HepG2 (cell line): Measurements from ENCODE around the gene RBMS2. TPM values are rescaled to one million over a fixed set of nuclear protein-coding genes. Genes with fewer than 3 reads are reported as not detected.

Experiments used
- ATAC-seq: fragments of 200-7000 bp; cut with Tn5 transposase; 3 replicates; pipeline ENCODE4 v1.9.1; 2020; ENCODE audit warnings: mild to moderate bottlenecking, moderate library complexity
- BruUV-seq: library from RNA; stranded (reverse); fragments of 400-500 nt; replicated peaks from 2 replicates; lab custom pipeline; 2021; lab: Mats Ljungman, UMichigan
- CTCF ChIA-PET: fragments of 300-600 bp; formaldehyde crosslinking; extraction: SDS; loops from one replicate; lab custom pipeline; 2021; ENCODE audit warnings: low total read pairs, inconsistent platforms, low intra/inter-chr PET ratio; lab: Yijun Ruan, JAX
- POLR2A ChIA-PET: fragments of 350-600 bp; sonication (Branson Sonifier 250); formaldehyde crosslinking; loops from one replicate; lab custom pipeline; 2020; ENCODE audit warnings: antibody characterized with exemption, inconsistent platforms; lab: Yijun Ruan, JAX
- DNase-seq: peaks from one replicate; pipeline ENCODE4 v3.0.0-alpha.2; 2015; ENCODE audit warnings: low spot score
- FAIRE-seq: peaks from 3 replicates; lab custom pipeline; 2011; peaks lifted over from hg19 to GRCh38; lab: Jason Lieb, UNC
- H2AFZ ChIP-seq: one replicate; pipeline ENCODE4 v1.6.1; 2011; ENCODE audit warnings: low read length, inconsistent platforms
- H3K27ac ChIP-seq: fragments of 300-600 bp; 3 replicates; pipeline ENCODE4 v1.8.0; 2011; ENCODE audit warnings: mixed run types, mild to moderate bottlenecking, mixed read lengths, low read length, inconsistent platforms; ENCODE audit not compliant: insufficient read depth; ENCODE audit errors: extremely low read length
- H3K27me3 ChIP-seq, 2 experiments: fragments of 200-600 bp in 1 of 2; 2 replicates in 1 of 2; 3 replicates in 1 of 2; pipeline versions ENCODE4 v1.6.0 to v1.8.0; 2011; ENCODE audit warnings: low read length in 2 of 2, mild to moderate bottlenecking in 2 of 2, moderate library complexity in 2 of 2, inconsistent platforms in 1 of 2; ENCODE audit not compliant: insufficient read depth in 2 of 2, control insufficient read depth in 1 of 2
- H3K36me3 ChIP-seq, 2 experiments: fragments of 200-600 bp in 1 of 2; replicated peaks in 1 of 2; 2 replicates in 1 of 2; 3 replicates in 1 of 2; pipeline versions ENCODE4 v1.5.1 to v1.8.0; 2011; ENCODE audit warnings: low read length in 2 of 2, inconsistent platforms in 1 of 2; ENCODE audit not compliant: insufficient read depth in 2 of 2, control insufficient read depth in 1 of 2
- H3K4me1 ChIP-seq: 2 replicates; pipeline ENCODE4 v1.5.1; 2012; ENCODE audit warnings: low read length, inconsistent platforms; ENCODE audit not compliant: insufficient read depth
- H3K4me2 ChIP-seq: 2 replicates; pipeline ENCODE4 v1.6.0; 2011; ENCODE audit warnings: low read depth, low read length, inconsistent platforms
- H3K4me3 ChIP-seq, 3 experiments: fragments of 200-600 bp in 1 of 3; sonication (generic), shearing (Covaris generic) in 1 of 3; replicated peaks in 1 of 3; 2 replicates each; pipeline ENCODE4 v1.5.1; 2011 to 2016; ENCODE audit warnings: low read length in 3 of 3, inconsistent platforms in 2 of 3, low read depth in 2 of 3, mild to moderate bottlenecking in 2 of 3, control low read depth in 1 of 3, mixed read lengths in 1 of 3; ENCODE audit not compliant: insufficient read depth in 1 of 3
- H3K79me2 ChIP-seq: one replicate; pipeline ENCODE4 v1.6.1; 2011; ENCODE audit warnings: low read length, inconsistent platforms; ENCODE audit not compliant: insufficient read depth
- H3K9ac ChIP-seq: 2 replicates; pipeline ENCODE4 v1.6.0; 2011; ENCODE audit warnings: mild to moderate bottlenecking, low read depth, low read length, inconsistent platforms; ENCODE audit not compliant: insufficient read depth
- H3K9me3 ChIP-seq: 2 replicates; pipeline ENCODE4 v1.5.1; 2012; ENCODE audit warnings: mild to moderate bottlenecking, low read length
- H4K20me1 ChIP-seq: 2 replicates; pipeline ENCODE4 v1.6.0; 2011; ENCODE audit warnings: inconsistent platforms, mild to moderate bottlenecking, low read length, moderate library complexity; ENCODE audit not compliant: insufficient read depth
- BRCA1 ChIP-seq: sonication (generic); formaldehyde crosslinking; IDR thresholded peaks from 2 replicates; pipeline ENCODE4 v1.4.0; 2020; ENCODE audit warnings: missing genetic modification reagents
- EP300 ChIP-seq, 3 experiments: sonication (generic) in 1 of 3; formaldehyde crosslinking in 1 of 3; IDR thresholded peaks; 2 replicates each; pipeline versions ENCODE4 v1.5.1 to v1.6.1; 2011 to 2020; ENCODE audit warnings: low read depth in 2 of 3, low read length in 2 of 3, borderline replicate concordance in 1 of 3, improper control_type of control experiment in 1 of 3, mild to moderate bottlenecking in 1 of 3, missing genetic modification reagents in 1 of 3, moderate library complexity in 1 of 3
- MATR3 ChIP-seq: sonication (generic); formaldehyde crosslinking; IDR thresholded peaks from 2 replicates; pipeline ENCODE4 v1.4.0; 2020; ENCODE audit warnings: missing genetic modification reagents
- MAZ ChIP-seq, 2 experiments: sonication (generic) in 1 of 2; formaldehyde crosslinking in 1 of 2; IDR thresholded peaks; 2 replicates each; pipeline versions ENCODE4 v1.5.0 to v1.6.1; 2012 to 2020; ENCODE audit warnings: low read depth in 2 of 2, mild to moderate bottlenecking in 2 of 2, borderline replicate concordance in 1 of 2, improper control_type of control experiment in 1 of 2, low read length in 1 of 2, missing genetic modification reagents in 1 of 2, moderate library complexity in 1 of 2
- MTF1 ChIP-seq: sonication (generic); formaldehyde crosslinking; IDR thresholded peaks from 2 replicates; pipeline ENCODE4 v1.5.0; 2020; ENCODE audit warnings: missing genetic modification reagents
- PHF20 ChIP-seq: sonication (generic); formaldehyde crosslinking; IDR thresholded peaks from 2 replicates; pipeline ENCODE4 v1.5.0; 2020; ENCODE audit warnings: mild to moderate bottlenecking, missing genetic modification reagents
- REXO4 ChIP-seq: sonication (generic); formaldehyde crosslinking; IDR thresholded peaks from 2 replicates; pipeline ENCODE4 v1.8.0; 2022; ENCODE audit warnings: missing genetic modification reagents, mild to moderate bottlenecking, borderline replicate concordance
- SNAPC4 ChIP-seq: sonication (generic); formaldehyde crosslinking; IDR thresholded peaks from 2 replicates; pipeline ENCODE4 v1.4.0; 2020; ENCODE audit warnings: mild to moderate bottlenecking, missing genetic modification reagents
- in situ Hi-C: cut with HindIII; loops from 2 replicates; pipeline ENCODE4 v1.10.0; 2017; ENCODE audit warnings: low pct_unique_long_range_greater_than_20kb; ENCODE audit not compliant: extremely low pct_ligation_motif_present
- intact Hi-C: fragments of 100-400 bp; cut with micrococcal nuclease; formaldehyde crosslinking; loops from one replicate; pipeline ENCODE4 v1.10.0; 2022; ENCODE audit not compliant: unreplicated experiment
- polyA plus RNA-seq, 8 experiments: library from polyadenylated mRNA; depleted of rRNA in 3 of 8; stranded (reverse) in 7 of 8; unstranded in 1 of 8; fragments of >200 nt; fragmentation: Illumina TruSeq in 4 of 8; extraction: Trizol in 4 of 8; gene quantifications; 2 replicates each; pipeline versions ENCODE4 v1.2.1 to v1.2.3, GENCODE V29; 2011 to 2016; ENCODE audit warnings: low read depth in 4 of 8, missing spikeins in 1 of 8, mixed read lengths in 1 of 8; ENCODE audit not compliant: insufficient read depth in 1 of 8
- total RNA-seq, 5 experiments: library from RNA; depleted of rRNA; stranded (reverse); fragments of >200 nt; fragmentation: Illumina TruSeq; extraction: Trizol; gene quantifications; 2 replicates each; pipeline ENCODE4 v1.2.3, GENCODE V29; 2016; ENCODE audit warnings: low read depth in 1 of 5
- TF ChIP-seq, protein P1 (sequence below): fragments of 450-650 bp; IDR thresholded peaks from 2 replicates; pipeline ENCODE4 v1.6.1; 2017; ENCODE audit warnings: mild to moderate bottlenecking

The RBMS2 gene
- total and polyA plus RNA-seq, 2 of the 13 experiments (the other 11 are each of a cell fraction or from before 2014, with no cell fraction given), result 0.53 to 7.4 TPM

GRCh38 chr12:56530390-56531055 lies 8.9 kb downstream of the RBMS2 start (continued):
- TF ChIP-seq SNAPC4 (CRISPR knock-in tag) (no peak), REXO4 (CRISPR knock-in tag) (no peak), MAZ (IDR thresholded peaks at IDR 0.05; ENCODE audit: borderline replicate concordance, low read depth, low read length) (no peak), MAZ (CRISPR knock-in tag; IDR thresholded peaks at IDR 0.05; ENCODE audit: low read depth) (no peak), MTF1 (CRISPR knock-in tag) (no peak), EP300 (IDR thresholded peaks at IDR 0.05; ENCODE audit: low read depth in 2 of 2, low read length in 2 of 2) (no peak), EP300 (CRISPR knock-in tag; IDR thresholded peaks at IDR 0.05; ENCODE audit: borderline replicate concordance) (no peak)

DNA sequence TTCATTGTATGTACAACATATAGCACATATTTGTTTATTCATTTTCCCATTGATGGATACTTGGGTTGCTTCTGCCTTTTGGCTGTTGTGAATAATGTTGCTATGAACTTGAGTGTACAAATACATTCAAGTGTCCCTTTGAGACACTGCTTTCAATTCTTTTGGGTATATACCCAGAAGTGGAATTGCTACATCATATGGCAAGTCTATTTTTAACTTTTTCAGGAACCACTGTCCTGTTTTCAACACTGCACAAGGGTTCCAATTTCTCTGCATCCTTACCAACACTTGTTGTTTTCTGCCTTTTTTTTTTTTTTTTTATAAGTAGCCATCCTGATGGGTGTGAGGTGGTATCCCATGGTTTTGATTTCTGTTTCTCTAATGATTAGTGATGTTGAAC lies 15.9 kb downstream of the RBMS2 start:
- BruUV-seq, result no TSS peak
- FAIRE-seq, result no peak
- H3K79me2 ChIP-seq, result no peaks in the 10 kb centered on the region
- TF ChIP-seq BRCA1 (CRISPR knock-in tag) (no peak), PHF20 (CRISPR knock-in tag) (no peak), MATR3 (no peak)
- TF ChIP-seq, protein P1, sequence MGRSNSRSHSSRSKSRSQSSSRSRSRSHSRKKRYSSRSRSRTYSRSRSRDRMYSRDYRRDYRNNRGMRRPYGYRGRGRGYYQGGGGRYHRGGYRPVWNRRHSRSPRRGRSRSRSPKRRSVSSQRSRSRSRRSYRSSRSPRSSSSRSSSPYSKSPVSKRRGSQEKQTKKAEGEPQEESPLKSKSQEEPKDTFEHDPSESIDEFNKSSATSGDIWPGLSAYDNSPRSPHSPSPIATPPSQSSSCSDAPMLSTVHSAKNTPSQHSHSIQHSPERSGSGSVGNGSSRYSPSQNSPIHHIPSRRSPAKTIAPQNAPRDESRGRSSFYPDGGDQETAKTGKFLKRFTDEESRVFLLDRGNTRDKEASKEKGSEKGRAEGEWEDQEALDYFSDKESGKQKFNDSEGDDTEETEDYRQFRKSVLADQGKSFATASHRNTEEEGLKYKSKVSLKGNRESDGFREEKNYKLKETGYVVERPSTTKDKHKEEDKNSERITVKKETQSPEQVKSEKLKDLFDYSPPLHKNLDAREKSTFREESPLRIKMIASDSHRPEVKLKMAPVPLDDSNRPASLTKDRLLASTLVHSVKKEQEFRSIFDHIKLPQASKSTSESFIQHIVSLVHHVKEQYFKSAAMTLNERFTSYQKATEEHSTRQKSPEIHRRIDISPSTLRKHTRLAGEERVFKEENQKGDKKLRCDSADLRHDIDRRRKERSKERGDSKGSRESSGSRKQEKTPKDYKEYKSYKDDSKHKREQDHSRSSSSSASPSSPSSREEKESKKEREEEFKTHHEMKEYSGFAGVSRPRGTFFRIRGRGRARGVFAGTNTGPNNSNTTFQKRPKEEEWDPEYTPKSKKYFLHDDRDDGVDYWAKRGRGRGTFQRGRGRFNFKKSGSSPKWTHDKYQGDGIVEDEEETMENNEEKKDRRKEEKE, result no peak

More for the DNA sequence above, 15.9 kb downstream of the RBMS2 start:
- H3K4me2 ChIP-seq, result no peak overlapping the region
- CTCF ChIA-PET, result no interaction called here
- in situ Hi-C loops (no loop called here), intact Hi-C loops (no loop called here)
- H3K9me3 ChIP-seq, result no peaks in the 10 kb centered on the region
- H3K4me1 ChIP-seq, result peaks cover 12% of the 10 kb centered on the region; the same call in 1 of the 2 replicates
- no peak overlapping the region for H2AFZ ChIP-seq
- no peaks in the 10 kb centered on the region for H4K20me1 ChIP-seq
- DNase-seq (no peak), ATAC-seq (no peak)
- no peaks in the 10 kb centered on the region for H3K36me3 ChIP-seq
- no peak overlapping the region for H3K27ac ChIP-seq
- no peak overlapping the region for H3K4me3 ChIP-seq
- no peaks in the 10 kb centered on the region; a peak in 1 of 5 replicates for H3K27me3 ChIP-seq
- POLR2A ChIA-PET, result no interaction called here
- no peak overlapping the region for H3K9ac ChIP-seq
